HepG2 (cell line): ENCODE measurements around the gene GJC2. TPM values are rescaled to one million over a fixed set of nuclear protein-coding genes. Genes with fewer than 3 reads are reported as not detected.
A peak's percentile ranks its signal among the peaks of the same experiment; 100 is the strongest.

Source experiments
- ATAC-seq: fragments of 200-7000 bp; cut with Tn5 transposase; 3 replicates; pipeline ENCODE4 v1.9.1; 2020; ENCODE audit warnings: mild to moderate bottlenecking, moderate library complexity
- BruUV-seq: library from RNA; stranded (reverse); fragments of 400-500 nt; replicated peaks from 2 replicates; lab custom pipeline; 2021; lab: Mats Ljungman, UMichigan
- CTCF ChIA-PET: fragments of 300-600 bp; formaldehyde crosslinking; extraction: SDS; loops from one replicate; lab custom pipeline; 2021; ENCODE audit warnings: low total read pairs, inconsistent platforms, low intra/inter-chr PET ratio; lab: Yijun Ruan, JAX
- POLR2A ChIA-PET: fragments of 350-600 bp; sonication (Branson Sonifier 250); formaldehyde crosslinking; loops from one replicate; lab custom pipeline; 2020; ENCODE audit warnings: antibody characterized with exemption, inconsistent platforms; lab: Yijun Ruan, JAX
- DNase-seq: peaks from one replicate; pipeline ENCODE4 v3.0.0-alpha.2; 2015; ENCODE audit warnings: low spot score
- FAIRE-seq: peaks from 3 replicates; lab custom pipeline; 2011; peaks lifted over from hg19 to GRCh38; lab: Jason Lieb, UNC
- H2AFZ ChIP-seq: one replicate; pipeline ENCODE4 v1.6.1; 2011; ENCODE audit warnings: low read length, inconsistent platforms
- H3K27ac ChIP-seq: fragments of 300-600 bp; 3 replicates; pipeline ENCODE4 v1.8.0; 2011; ENCODE audit warnings: mixed run types, mild to moderate bottlenecking, mixed read lengths, low read length, inconsistent platforms; ENCODE audit not compliant: insufficient read depth; ENCODE audit errors: extremely low read length
- H3K27me3 ChIP-seq, 2 experiments: fragments of 200-600 bp in 1 of 2; 2 replicates in 1 of 2; 3 replicates in 1 of 2; pipeline versions ENCODE4 v1.6.0 to v1.8.0; 2011; ENCODE audit warnings: low read length in 2 of 2, mild to moderate bottlenecking in 2 of 2, moderate library complexity in 2 of 2, inconsistent platforms in 1 of 2; ENCODE audit not compliant: insufficient read depth in 2 of 2, control insufficient read depth in 1 of 2
- H3K36me3 ChIP-seq, 2 experiments: fragments of 200-600 bp in 1 of 2; replicated peaks in 1 of 2; 2 replicates in 1 of 2; 3 replicates in 1 of 2; pipeline versions ENCODE4 v1.5.1 to v1.8.0; 2011; ENCODE audit warnings: low read length in 2 of 2, inconsistent platforms in 1 of 2; ENCODE audit not compliant: insufficient read depth in 2 of 2, control insufficient read depth in 1 of 2
- H3K4me1 ChIP-seq: 2 replicates; pipeline ENCODE4 v1.5.1; 2012; ENCODE audit warnings: low read length, inconsistent platforms; ENCODE audit not compliant: insufficient read depth
- H3K4me2 ChIP-seq: 2 replicates; pipeline ENCODE4 v1.6.0; 2011; ENCODE audit warnings: low read depth, low read length, inconsistent platforms
- H3K4me3 ChIP-seq, 3 experiments: fragments of 200-600 bp in 1 of 3; sonication (generic), shearing (Covaris generic) in 1 of 3; replicated peaks in 1 of 3; 2 replicates each; pipeline ENCODE4 v1.5.1; 2011 to 2016; ENCODE audit warnings: low read length in 3 of 3, inconsistent platforms in 2 of 3, low read depth in 2 of 3, mild to moderate bottlenecking in 2 of 3, control low read depth in 1 of 3, mixed read lengths in 1 of 3; ENCODE audit not compliant: insufficient read depth in 1 of 3
- H3K79me2 ChIP-seq: one replicate; pipeline ENCODE4 v1.6.1; 2011; ENCODE audit warnings: low read length, inconsistent platforms; ENCODE audit not compliant: insufficient read depth
- H3K9ac ChIP-seq: 2 replicates; pipeline ENCODE4 v1.6.0; 2011; ENCODE audit warnings: mild to moderate bottlenecking, low read depth, low read length, inconsistent platforms; ENCODE audit not compliant: insufficient read depth
- H3K9me3 ChIP-seq: 2 replicates; pipeline ENCODE4 v1.5.1; 2012; ENCODE audit warnings: mild to moderate bottlenecking, low read length
- H4K20me1 ChIP-seq: 2 replicates; pipeline ENCODE4 v1.6.0; 2011; ENCODE audit warnings: inconsistent platforms, mild to moderate bottlenecking, low read length, moderate library complexity; ENCODE audit not compliant: insufficient read depth
- E2F5 ChIP-seq: sonication (generic); formaldehyde crosslinking; conservative IDR thresholded peaks from 2 replicates; pipeline ENCODE4 v1.4.0; 2020; ENCODE audit warnings: missing genetic modification reagents
- GMEB2 ChIP-seq: IDR thresholded peaks from 2 replicates; pipeline ENCODE4 v1.6.1; 2016; ENCODE audit warnings: missing biosample characterization, missing genetic modification reagents, low read depth
- HCFC1 ChIP-seq: fragments of 150-350 bp; IDR thresholded peaks from 2 replicates; pipeline ENCODE4 v1.6.1; 2014; ENCODE audit warnings: low read depth, low read length
- HNRNPLL ChIP-seq: fragments of 200-400 bp; formaldehyde crosslinking; IDR thresholded peaks from 2 replicates; pipeline ENCODE4 v1.6.1; 2017; ENCODE audit warnings: mild to moderate bottlenecking, low read depth, low read length; ENCODE audit not compliant: poor library complexity, severe bottlenecking
- POLR2G ChIP-seq: fragments of 200-400 bp; formaldehyde crosslinking; IDR thresholded peaks from 2 replicates; pipeline ENCODE4 v1.6.1; 2018; ENCODE audit warnings: mild to moderate bottlenecking, low read depth, low read length, moderate library complexity
- RFX1 ChIP-seq: fragments of 450-650 bp; IDR thresholded peaks from 2 replicates; pipeline ENCODE4 v1.6.1; 2017
- SETDB1 ChIP-seq: sonication (generic); formaldehyde crosslinking; IDR thresholded peaks from 2 replicates; pipeline ENCODE4 v1.5.1; 2020; ENCODE audit warnings: missing genetic modification reagents, mild to moderate bottlenecking, borderline replicate concordance
- SOX6 ChIP-seq, 2 experiments: fragments of 450-650 bp in 1 of 2; sonication (generic) in 1 of 2; formaldehyde crosslinking in 1 of 2; IDR thresholded peaks; 2 replicates each; pipeline versions ENCODE4 v1.4.0 to v1.6.1; 2017 to 2020; ENCODE audit warnings: antibody characterized with exemption in 1 of 2, mild to moderate bottlenecking in 1 of 2, missing genetic modification reagents in 1 of 2
- TCF12 ChIP-seq, 2 experiments: fragments of 450-650 bp in 1 of 2; sonication (generic) in 1 of 2; formaldehyde crosslinking in 1 of 2; IDR thresholded peaks; 2 replicates each; pipeline versions ENCODE4 v1.6.1 to v1.8.0; 2017 to 2022; ENCODE audit warnings: antibody characterized with exemption in 1 of 2, mild to moderate bottlenecking in 1 of 2, missing genetic modification reagents in 1 of 2, moderate library complexity in 1 of 2
- TCF7 ChIP-seq: sonication (generic); IDR thresholded peaks from 2 replicates; pipeline ENCODE4 v1.6.1; 2016; ENCODE audit warnings: antibody characterized with exemption, low read depth
- ZBTB3 ChIP-seq: sonication (generic); formaldehyde crosslinking; IDR thresholded peaks from 2 replicates; pipeline ENCODE4 v1.4.0; 2020; ENCODE audit warnings: low read depth, mild to moderate bottlenecking, moderate library complexity, missing genetic modification reagents, borderline replicate concordance
- ZC3H13 ChIP-seq: sonication (generic); formaldehyde crosslinking; IDR thresholded peaks from 2 replicates; pipeline ENCODE4 v1.8.1; 2023; ENCODE audit warnings: mild to moderate bottlenecking, missing genetic modification reagents, moderate library complexity
- ZNF619 ChIP-seq: sonication (generic); formaldehyde crosslinking; IDR thresholded peaks from 2 replicates; pipeline ENCODE4 v1.4.0; 2020; ENCODE audit warnings: mild to moderate bottlenecking, missing genetic modification reagents
- WGBS: methylation state at CpG from one replicate; pipeline ENCODE4 v1.1.6; 2017; ENCODE audit warnings: low lambda C conversion rate; 5-methylcytosine and 5-hydroxymethylcytosine counted together
- in situ Hi-C: cut with HindIII; loops from 2 replicates; pipeline ENCODE4 v1.10.0; 2017; ENCODE audit warnings: low pct_unique_long_range_greater_than_20kb; ENCODE audit not compliant: extremely low pct_ligation_motif_present
- intact Hi-C: fragments of 100-400 bp; cut with micrococcal nuclease; formaldehyde crosslinking; loops from one replicate; pipeline ENCODE4 v1.10.0; 2022; ENCODE audit not compliant: unreplicated experiment
- polyA plus RNA-seq, 8 experiments: library from polyadenylated mRNA; depleted of rRNA in 3 of 8; stranded (reverse) in 7 of 8; unstranded in 1 of 8; fragments of >200 nt; fragmentation: Illumina TruSeq in 4 of 8; extraction: Trizol in 4 of 8; gene quantifications; 2 replicates each; pipeline versions ENCODE4 v1.2.1 to v1.2.3, GENCODE V29; 2011 to 2016; ENCODE audit warnings: low read depth in 4 of 8, missing spikeins in 1 of 8, mixed read lengths in 1 of 8; ENCODE audit not compliant: insufficient read depth in 1 of 8
- total RNA-seq, 5 experiments: library from RNA; depleted of rRNA; stranded (reverse); fragments of >200 nt; fragmentation: Illumina TruSeq; extraction: Trizol; gene quantifications; 2 replicates each; pipeline ENCODE4 v1.2.3, GENCODE V29; 2016; ENCODE audit warnings: low read depth in 1 of 5
- TF ChIP-seq, protein P1 (sequence below): sonication (generic); formaldehyde crosslinking; IDR thresholded peaks from 2 replicates; pipeline ENCODE4 v1.5.1; 2020; ENCODE audit warnings: missing genetic modification reagents, mild to moderate bottlenecking, borderline replicate concordance
- TF ChIP-seq, protein P2 (sequence below): sonication (generic); formaldehyde crosslinking; IDR thresholded peaks from 2 replicates; pipeline ENCODE4 v1.5.1; 2020; ENCODE audit warnings: missing genetic modification reagents, mild to moderate bottlenecking, borderline replicate concordance

Gene GJC2
- total and polyA plus RNA-seq, 2 of the 13 experiments (the other 11 are each of a cell fraction or from before 2014, with no cell fraction given), result 1.6 to 3.8 TPM

GRCh38 chr1:228150461-228151179, 890 bp downstream of the GJC2 start:
- intact Hi-C loops (no loop called here), in situ Hi-C loops (no loop called here)
- no peak for FAIRE-seq
- Histone ChIP-seq H3K79me2 (peaks cover 15% of the 10 kb centered on the region), H3K9ac (peak overlapping the region; percentile 77), H3K4me1 (peaks cover 34% of the 10 kb centered on the region), H3K9me3 (no peaks in the 10 kb centered on the region), H3K4me3 (peak overlapping the region; percentile 54 to 78 (median 63)), H3K27me3 (no peaks in the 10 kb centered on the region), H3K4me2 (peak overlapping the region; percentile 96), H3K36me3 (peaks cover 2 to 12% of the 10 kb centered on the region in 2 experiments; a peak in 3 of 5 replicates), H3K27ac (peak overlapping the region; percentile 73), H4K20me1 (0 out of 2 replicates have a peak, but pooled peaks cover 6% of the 10 kb centered on the region), H2AFZ (no peak overlapping the region)
- ChIA-PET CTCF (no interaction called here), POLR2A (interaction anchor here (1.0 to 7.9 kb wide), 5 partner anchors 9 to 40 kb away, joined by 3 to 72 read pairs (median 11); partner anchors contain the start of genes GUK1 and IBA57)
- peak; percentile 72 for ATAC-seq
- DNase-seq, result peak; percentile 41
- 0% methylated on average over 4 of the region's 17 CpGs for WGBS
- no TSS peak for BruUV-seq
- TF ChIP-seq ZBTB3 (no peak), SOX6 (IDR thresholded peaks at IDR 0.05) (no peak), SOX6 (CRISPR knock-in tag; IDR thresholded peaks at IDR 0.05) (0 out of 2 replicates have a peak, but pooled peaks have one; percentile 7), HNRNPLL (no peak), HCFC1 (no peak), ZC3H13 (no peak), TCF12 (IDR thresholded peaks at IDR 0.05) (no peak), TCF12 (CRISPR knock-in tag; IDR thresholded peaks at IDR 0.05) (no peak), SETDB1 (CRISPR knock-in tag) (no peak), TCF7 (no peak), POLR2G (no peak), GMEB2 (no peak), RFX1 (no peak), E2F5 (no peak), ZNF619 (CRISPR knock-in tag) (no peak)
- TF ChIP-seq, protein P1, sequence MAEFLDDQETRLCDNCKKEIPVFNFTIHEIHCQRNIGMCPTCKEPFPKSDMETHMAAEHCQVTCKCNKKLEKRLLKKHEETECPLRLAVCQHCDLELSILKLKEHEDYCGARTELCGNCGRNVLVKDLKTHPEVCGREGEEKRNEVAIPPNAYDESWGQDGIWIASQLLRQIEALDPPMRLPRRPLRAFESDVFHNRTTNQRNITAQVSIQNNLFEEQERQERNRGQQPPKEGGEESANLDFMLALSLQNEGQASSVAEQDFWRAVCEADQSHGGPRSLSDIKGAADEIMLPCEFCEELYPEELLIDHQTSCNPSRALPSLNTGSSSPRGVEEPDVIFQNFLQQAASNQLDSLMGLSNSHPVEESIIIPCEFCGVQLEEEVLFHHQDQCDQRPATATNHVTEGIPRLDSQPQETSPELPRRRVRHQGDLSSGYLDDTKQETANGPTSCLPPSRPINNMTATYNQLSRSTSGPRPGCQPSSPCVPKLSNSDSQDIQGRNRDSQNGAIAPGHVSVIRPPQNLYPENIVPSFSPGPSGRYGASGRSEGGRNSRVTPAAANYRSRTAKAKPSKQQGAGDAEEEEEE (CRISPR knock-in tag), result no peak
- TF ChIP-seq, protein P2, sequence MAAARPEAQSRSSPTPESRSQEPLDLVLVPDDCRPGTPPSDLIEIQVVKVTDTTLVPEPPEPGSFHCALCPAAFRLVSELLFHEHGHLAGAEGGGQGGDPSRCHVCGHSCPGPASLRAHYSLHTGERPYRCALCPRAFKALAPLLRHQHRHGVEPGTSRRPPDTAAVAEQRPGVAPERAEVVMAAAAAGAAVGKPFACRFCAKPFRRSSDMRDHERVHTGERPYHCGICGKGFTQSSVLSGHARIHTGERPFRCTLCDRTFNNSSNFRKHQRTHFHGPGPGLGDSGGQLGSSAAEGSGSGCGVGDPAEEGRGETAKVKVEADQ, result no peak
